Fibroblast of skin of scalp (primary cell): ENCODE measurements around the gene IL10. TPM values are rescaled to one million over a fixed set of nuclear protein-coding genes. Genes with fewer than 3 reads are reported as not detected.

Experiments
- DNase-seq: peaks from one replicate; pipeline ENCODE4 v3.0.0-alpha.2; 2013
- polyA plus RNA-seq, 2 experiments: library from polyadenylated mRNA; unstranded; fragments of 120-200 nt; gene quantifications; one replicate each; pipeline ENCODE4 v1.2.1, GENCODE V29; 2013; ENCODE audit not compliant: insufficient read length in 2 of 2

The IL10 gene
- polyA plus RNA-seq (2013, experiment 1 of 2; ENCODE audit: insufficient read length) = not detected
- polyA plus RNA-seq (2013, experiment 2 of 2; ENCODE audit: insufficient read length) = not detected

DNA sequence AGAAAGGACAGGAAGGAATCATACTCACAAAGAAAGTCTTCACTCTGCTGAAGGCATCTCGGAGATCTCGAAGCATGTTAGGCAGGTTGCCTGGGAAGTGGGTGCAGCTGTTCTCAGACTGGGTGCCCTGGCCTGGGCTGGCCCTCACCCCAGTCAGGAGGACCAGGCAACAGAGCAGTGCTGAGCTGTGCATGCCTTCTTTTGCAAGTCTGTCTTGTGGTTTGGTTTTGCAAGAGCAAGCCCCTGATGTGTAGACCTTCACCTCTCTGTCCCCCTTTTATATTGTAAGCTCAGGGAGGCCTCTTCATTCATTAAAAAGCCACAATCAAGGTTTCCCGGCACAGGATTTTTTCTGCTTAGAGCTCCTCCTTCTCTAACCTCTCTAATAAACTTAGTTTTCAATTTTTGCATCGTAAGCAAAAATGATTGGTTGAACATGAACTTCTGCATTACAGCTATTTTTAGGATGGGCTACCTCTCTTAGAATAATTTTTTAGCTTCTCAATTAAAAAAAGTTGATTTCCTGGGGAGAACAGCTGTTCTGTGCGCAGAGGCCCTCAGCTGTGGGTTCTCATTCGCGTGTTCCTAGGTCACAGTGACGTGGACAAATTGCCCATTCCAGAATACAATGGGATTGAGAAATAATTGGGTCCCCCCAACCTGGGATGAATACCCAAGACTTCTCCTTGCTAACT is at the start of gene IL10:
TSS of gene IL10 (minus strand) at position 252 of the 695 bp plus-strand sequence. CDS start at position 193, 59 bp downstream.
- DNase-seq = no peak

GRCh38 chr1:206821493-206821892 is 49.2 kb upstream of the IL10 start:
- DNase-seq = no peak

GRCh38 chr1:206816390-206817287 is 44.3 kb upstream of the IL10 start:
- no peak for DNase-seq

DNA sequence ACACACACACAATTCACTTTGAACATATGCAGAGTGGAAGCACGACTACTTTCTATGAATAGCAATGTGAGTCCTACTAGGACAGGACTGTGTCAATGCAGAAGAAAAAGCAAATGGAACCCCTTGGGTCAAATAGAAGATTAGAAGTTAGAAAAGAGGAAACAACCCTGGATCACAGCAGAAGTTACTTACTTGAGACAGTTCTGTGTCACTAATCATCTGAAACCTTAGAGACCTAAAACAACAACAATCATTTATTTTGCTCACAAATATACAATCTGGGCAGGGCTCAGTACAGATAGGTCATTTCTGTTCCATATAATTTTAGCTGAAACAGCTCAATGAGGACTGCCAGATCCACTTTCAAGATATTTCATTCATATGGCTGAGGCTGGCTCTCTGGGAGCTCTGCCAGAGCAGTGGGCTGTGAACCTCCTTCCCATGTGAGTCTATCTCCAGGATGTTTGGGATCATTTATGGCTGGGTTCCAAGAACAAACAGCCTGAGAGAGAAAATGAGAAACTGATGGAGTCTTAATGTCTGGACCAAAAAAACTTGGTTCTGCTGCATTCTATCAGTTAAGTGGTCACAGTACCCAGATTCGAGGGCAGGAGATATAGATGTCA is 42.5 kb upstream of the IL10 start:
- peak; percentile 62 for DNase-seq

- DNase-seq = no peak
Measured at GRCh38 chr1:206812471-206812870, 40.2 kb upstream of the IL10 start.

DNA sequence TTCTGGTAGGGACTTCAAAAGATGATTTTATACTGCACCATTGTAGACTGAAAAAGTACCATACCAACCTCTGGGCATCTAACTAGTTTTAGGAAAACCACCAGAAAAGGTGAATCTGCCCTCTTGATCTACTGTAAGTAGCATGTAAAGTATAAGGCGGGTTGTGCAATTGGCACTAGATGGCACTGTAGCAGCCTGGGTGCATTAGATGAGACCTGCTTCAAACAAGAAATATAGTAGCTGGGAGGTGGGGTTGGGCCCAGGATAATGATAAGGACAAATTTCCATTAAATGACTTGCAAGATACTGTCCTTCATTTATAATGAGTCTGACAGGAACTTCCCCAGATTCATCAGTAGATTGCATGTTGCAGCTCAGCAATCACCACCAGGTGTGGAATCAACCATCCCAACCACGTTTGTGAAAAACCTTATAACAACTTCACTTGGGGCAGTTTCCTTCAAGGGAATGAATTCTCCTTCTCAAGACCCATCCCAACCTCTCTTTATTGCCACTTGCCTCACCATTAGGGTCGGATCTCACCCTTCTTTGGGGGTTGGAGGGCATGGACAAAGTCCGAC is 37.3 kb upstream of the IL10 start:
- DNase-seq = peak; percentile 38

- DNase-seq = peak; percentile 36
Measured at GRCh38 chr1:206808615-206809014, 36.3 kb upstream of the IL10 start.

- DNase-seq = no peak
Measured at GRCh38 chr1:206805357-206805756, 33.1 kb upstream of the IL10 start.

DNA sequence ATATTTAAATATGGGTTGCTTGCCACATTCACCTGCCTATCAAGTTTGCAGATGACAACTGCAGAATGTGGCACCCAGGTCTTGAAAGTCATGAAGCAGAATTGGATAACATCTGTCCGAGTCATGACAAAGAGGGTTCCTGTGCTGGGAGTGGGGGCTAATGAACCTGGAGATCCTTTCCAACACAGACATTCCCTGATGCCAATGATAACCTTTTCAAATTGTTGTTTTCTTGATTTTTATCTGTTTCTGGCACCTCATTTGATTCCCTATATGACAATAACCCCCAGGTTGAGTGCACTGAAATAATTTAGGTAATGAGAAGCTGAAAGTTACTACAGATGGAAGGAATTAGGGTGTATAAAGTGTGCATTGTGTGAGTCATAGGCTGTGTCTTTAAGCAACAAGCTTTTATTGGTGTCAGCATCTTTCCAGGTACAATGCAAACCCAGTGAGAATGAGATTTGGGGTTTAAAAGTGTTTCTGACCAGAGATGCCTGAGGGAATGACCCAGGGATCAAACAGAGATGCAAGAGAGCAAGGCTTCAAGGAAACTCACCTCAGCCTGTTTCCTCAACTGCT is 32.0 kb upstream of the IL10 start:
- no peak for DNase-seq

DNA sequence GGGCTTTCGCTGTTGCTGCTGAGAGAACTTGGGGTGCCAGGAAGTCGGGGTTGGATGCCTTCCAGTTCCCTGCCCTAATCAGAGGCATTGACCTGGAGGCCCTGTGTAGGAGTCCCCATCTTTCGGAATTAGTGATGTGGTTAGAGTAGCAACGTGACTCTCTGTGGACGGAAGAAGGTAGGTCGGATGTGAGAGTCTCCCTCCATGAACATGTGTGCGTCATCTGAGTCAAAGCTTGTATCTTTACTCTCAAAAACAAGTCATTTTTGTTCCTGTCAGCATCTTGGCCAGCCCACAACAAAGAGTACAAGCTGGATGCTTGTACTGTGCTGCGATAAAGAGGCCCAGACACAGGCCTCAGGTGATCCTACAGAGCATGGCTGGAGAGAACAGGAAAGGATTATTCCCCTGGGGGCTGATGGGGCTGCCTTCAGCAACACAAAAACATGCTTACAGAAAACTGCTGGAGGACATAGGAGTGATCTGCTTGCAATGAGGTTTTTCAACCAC is 31.0 kb upstream of the IL10 start:
- no peak for DNase-seq

DNA sequence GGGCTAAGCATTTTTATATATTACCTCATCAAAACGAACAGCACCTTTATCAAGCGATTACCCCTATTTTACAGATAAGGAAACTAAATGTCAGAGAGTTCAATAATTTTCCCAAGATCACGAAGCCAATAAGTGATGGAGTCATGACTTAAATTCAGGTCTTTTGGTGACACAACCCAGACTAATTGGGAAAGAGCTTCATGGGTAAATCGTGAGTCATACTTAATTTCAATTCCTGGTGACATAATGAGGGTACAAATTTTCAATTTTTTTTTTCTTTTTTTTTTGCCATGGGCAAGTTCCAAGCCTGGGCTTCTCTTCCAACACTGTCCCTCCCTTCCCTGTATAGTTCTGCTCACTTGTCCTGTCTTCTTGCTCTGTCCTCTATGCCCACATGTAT is 30.1 kb upstream of the IL10 start:
- DNase-seq = no peak

DNA sequence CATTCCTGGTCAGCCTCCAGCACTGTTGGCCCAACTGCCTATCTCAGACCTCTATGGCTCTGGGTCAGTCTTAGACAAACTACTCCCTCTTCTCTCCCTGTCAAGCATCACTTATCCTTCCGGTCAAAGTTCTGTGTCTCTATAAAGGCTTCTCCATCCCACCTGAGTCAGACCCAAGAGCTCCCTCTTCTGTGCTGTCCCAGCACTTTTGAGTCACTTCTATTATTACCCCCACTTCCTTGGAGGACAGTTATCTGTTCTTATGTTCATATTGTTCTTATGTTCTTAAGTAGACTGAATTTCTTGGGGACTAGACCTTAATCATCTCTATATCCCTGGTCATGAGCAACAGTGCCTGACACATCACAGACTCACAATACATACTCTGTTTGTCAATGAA is 29.2 kb upstream of the IL10 start:
- DNase-seq = no peak

DNA sequence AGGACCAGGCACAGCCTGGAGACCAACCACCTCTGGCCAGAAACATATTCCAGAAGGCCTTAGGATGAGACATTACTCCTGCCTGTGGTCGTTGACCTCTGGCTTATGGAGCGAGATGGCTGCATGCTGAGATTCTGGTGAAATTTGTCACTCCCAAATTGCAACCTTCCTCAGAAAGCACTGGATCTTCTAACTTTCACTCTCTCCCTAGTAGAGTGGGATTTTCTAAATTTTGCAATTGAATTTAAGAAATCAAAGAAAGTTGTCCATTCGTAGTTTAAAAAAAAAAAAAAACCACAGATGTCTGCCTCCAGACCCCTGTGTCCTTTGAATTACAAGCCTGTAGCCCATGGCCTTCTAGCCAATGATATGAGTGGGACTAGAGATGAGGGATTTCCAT is 28.6 kb upstream of the IL10 start:
- no peak for DNase-seq

- DNase-seq = no peak
Measured at GRCh38 chr1:206800411-206800810, 28.1 kb upstream of the IL10 start.

GRCh38 chr1:206799311-206799710 is 27.0 kb upstream of the IL10 start:
- DNase-seq = no peak

DNA sequence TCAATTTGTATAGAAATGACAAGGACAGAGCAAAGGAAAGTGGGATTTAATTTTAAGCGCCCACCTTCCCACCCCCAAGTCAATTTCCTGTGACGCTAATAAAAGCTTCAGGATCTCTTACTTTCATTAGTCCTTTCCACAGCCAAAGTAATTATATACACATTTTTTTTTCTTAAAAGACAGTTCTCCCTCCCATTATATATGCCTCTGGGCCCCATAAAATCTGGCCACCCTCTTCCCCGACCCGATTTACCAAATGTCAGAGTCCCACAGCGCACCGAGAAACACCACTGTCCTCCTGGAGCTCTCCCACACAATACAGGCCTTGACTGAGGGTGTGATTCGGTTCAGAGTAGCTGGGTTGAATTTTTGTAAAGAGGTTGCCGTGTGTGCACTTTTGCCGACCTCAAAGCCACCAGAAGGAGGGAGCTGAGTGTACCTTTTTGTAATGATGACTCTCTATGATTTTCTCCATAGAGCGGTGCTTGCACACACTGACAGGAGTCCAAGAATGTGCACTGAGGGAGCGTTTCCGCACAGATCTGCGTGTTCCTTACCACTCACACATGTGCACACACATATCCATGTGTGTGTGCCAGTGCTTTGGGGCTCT is 26.2 kb upstream of the IL10 start:
- DNase-seq = no peak

- DNase-seq = no peak
Measured at GRCh38 chr1:206797534-206798383, 25.5 kb upstream of the IL10 start.

- DNase-seq = no peak
Measured at GRCh38 chr1:206796981-206797402, 24.7 kb upstream of the IL10 start.

DNA sequence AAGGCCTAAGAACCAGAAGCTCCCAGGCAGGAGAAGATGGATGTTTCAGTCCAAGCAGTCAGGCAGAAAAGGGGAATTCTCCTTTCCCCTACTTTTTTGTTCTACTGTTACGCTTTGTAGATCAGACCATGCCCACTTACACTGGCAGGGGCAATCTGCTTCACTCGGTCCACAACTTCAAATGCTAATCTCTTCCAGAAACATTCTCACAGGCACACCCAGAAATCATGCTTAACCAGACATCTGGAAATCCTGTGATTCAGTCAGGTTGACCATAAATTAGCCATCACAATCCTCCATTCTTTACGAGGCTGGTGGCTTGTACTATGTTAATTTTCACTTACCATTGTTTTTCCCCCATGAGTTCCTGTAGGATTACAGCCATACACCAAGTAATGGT is 23.8 kb upstream of the IL10 start:
- DNase-seq = no peak

DNA sequence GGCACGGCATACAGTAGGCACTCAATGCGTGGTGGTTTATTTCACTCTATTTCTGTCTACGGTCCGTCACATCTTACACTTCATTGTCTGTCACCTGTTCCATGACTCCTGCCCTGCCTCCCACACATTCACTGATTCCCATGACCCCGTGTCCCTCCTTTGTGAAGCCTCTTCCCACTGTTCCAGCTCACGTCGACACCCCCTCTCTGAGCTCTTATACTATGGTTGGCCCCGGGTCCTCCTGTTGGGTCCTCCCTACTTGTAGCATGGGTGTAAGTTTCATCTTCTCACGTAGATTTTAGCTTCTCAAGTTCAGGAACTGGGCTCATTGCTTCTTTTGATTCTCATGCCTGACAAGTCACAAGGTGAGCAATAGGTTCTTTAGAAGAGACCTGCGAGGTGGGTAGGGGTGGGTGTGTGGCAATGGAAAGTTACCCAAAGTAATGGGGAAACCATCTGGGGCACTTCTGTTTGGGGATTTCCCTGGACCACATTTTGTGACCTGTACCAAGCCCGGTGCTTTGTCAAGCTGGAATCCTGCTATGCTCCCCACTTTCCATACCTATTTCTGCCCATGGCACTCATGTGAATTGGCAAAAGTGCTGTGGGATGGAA is 22.1 kb upstream of the IL10 start:
- DNase-seq = no peak
